ENCODE results near the gene WDR73. TPM values are rescaled to one million over a fixed set of nuclear protein-coding genes. Genes with fewer than 3 reads are reported as not detected.
"Not testable (repeated sequence)": the region's sequence is repeated elsewhere in the genome, so short reads cannot be mapped to it uniquely, and the experiment has no call there.

Gene WDR73
- total RNA-seq, 4 donors from 2014 or later = 14.4 to 54.3 (median 39.3) TPM

GRCh38 chr15:84645997-84646396 lies 8.1 kb downstream of the WDR73 start:
- intact Hi-C loops (cut with DNase I; ENCODE audit: low total_unique reads) = no loop called here
- no peaks in the 10 kb centered on the region for H3K9me3 ChIP-seq
- H3K4me1 ChIP-seq = no peaks in the 10 kb centered on the region
- no peak for DNase-seq
- TF ChIP-seq POLR2A (IDR thresholded peaks at IDR 0.05) = no peak
- no peak for TF ChIP-seq CTCF (IDR thresholded peaks at IDR 0.05)
- H3K36me3 ChIP-seq = no peaks in the 10 kb centered on the region
- no peak overlapping the region for H3K27ac ChIP-seq
- H3K27me3 ChIP-seq = no peaks in the 10 kb centered on the region
- H3K4me3 ChIP-seq = no peak overlapping the region

GRCh38 chr15:84645496-84645895 lies 8.6 kb downstream of the WDR73 start:
- intact Hi-C loops (cut with DNase I; ENCODE audit: low total_unique reads) = no loop called here
- TF ChIP-seq CTCF (IDR thresholded peaks at IDR 0.05) (no peak), POLR2A (IDR thresholded peaks at IDR 0.05) (no peak)
- no peak for DNase-seq
- H3K9me3 ChIP-seq = no peaks in the 10 kb centered on the region
- no peak overlapping the region for H3K4me3 ChIP-seq
- H3K4me1 ChIP-seq = no peaks in the 10 kb centered on the region
- no peaks in the 10 kb centered on the region for H3K27me3 ChIP-seq
- H3K36me3 ChIP-seq = no peaks in the 10 kb centered on the region
- no peak overlapping the region for H3K27ac ChIP-seq

- intact Hi-C loops (cut with DNase I; ENCODE audit: low total_unique reads) = no loop called here
- H3K27ac ChIP-seq = no peak overlapping the region
- no peaks in the 10 kb centered on the region for H3K9me3 ChIP-seq
- H3K4me1 ChIP-seq = no peaks in the 10 kb centered on the region
- no peak overlapping the region for H3K4me3 ChIP-seq
- no peaks in the 10 kb centered on the region for H3K36me3 ChIP-seq
- TF ChIP-seq CTCF (IDR thresholded peaks at IDR 0.05) (no peak), POLR2A (IDR thresholded peaks at IDR 0.05) (no peak)
- H3K27me3 ChIP-seq = no peaks in the 10 kb centered on the region
- DNase-seq = no peak
These were observed 10.2 kb downstream of the WDR73 start for GRCh38 chr15:84643838-84644237.

GRCh38 chr15:84642640-84643039 lies 11.4 kb downstream of the WDR73 start:
- H3K27ac ChIP-seq; H3K4me3 ChIP-seq; intact Hi-C loops (cut with DNase I; ENCODE audit: low total_unique reads); H3K4me1 ChIP-seq; H3K27me3 ChIP-seq; DNase-seq; H3K9me3 ChIP-seq; H3K36me3 ChIP-seq: not testable (repeated sequence)

- H3K27ac ChIP-seq; DNase-seq; intact Hi-C loops (cut with DNase I; ENCODE audit: low total_unique reads); H3K4me1 ChIP-seq; H3K27me3 ChIP-seq; H3K36me3 ChIP-seq; H3K4me3 ChIP-seq; H3K9me3 ChIP-seq: not testable (repeated sequence)
These were observed 12.2 kb downstream of the WDR73 start for GRCh38 chr15:84641871-84642270.

GRCh38 chr15:84638103-84638502 lies 16.0 kb downstream of the WDR73 start:
- H3K27ac ChIP-seq = no peak overlapping the region
- no peaks in the 10 kb centered on the region for H3K36me3 ChIP-seq
- H3K27me3 ChIP-seq = no peaks in the 10 kb centered on the region
- TF ChIP-seq CTCF (IDR thresholded peaks at IDR 0.05) (no peak), POLR2A (IDR thresholded peaks at IDR 0.05) (no peak)
- no peak overlapping the region for H3K4me3 ChIP-seq
- no peaks in the 10 kb centered on the region for H3K9me3 ChIP-seq
- no peak for DNase-seq
- no peaks in the 10 kb centered on the region for H3K4me1 ChIP-seq
- intact Hi-C loops (cut with DNase I; ENCODE audit: low total_unique reads) = no loop called here

All from uterus (tissue), 4 donors.